Esophagus (tissue), 2 donors: ENCODE results near the gene HSD11B2. TPM values are rescaled to one million over a fixed set of nuclear protein-coding genes. Genes with fewer than 3 reads are reported as not detected.
"Not testable (repeated sequence)": the region's sequence is repeated elsewhere in the genome, so short reads cannot be mapped to it uniquely, and the experiment has no call there.

Source experiments
- H3K27ac ChIP-seq, 2 donors: one replicate each; pipeline ENCODE4 v1.5.1; 2013; ENCODE audit warnings: low read depth in 2 of 2, mild to moderate bottlenecking in 2 of 2, inconsistent platforms in 1 of 2, low read length in 1 of 2, moderate library complexity in 1 of 2
- H3K27me3 ChIP-seq, 2 donors: one replicate each; pipeline ENCODE4 v1.6.1; 2013; ENCODE audit warnings: low read length in 2 of 2, control low read depth in 1 of 2, mild to moderate bottlenecking in 1 of 2; ENCODE audit not compliant: insufficient read depth in 2 of 2, control insufficient read depth in 1 of 2
- H3K36me3 ChIP-seq, 2 donors: one replicate each; pipeline ENCODE4 v1.6.1; 2013; ENCODE audit warnings: low read length in 1 of 2; ENCODE audit not compliant: control insufficient read depth in 2 of 2, insufficient read depth in 2 of 2
- H3K4me1 ChIP-seq, 2 donors: one replicate each; pipeline ENCODE4 v1.6.1; 2013; ENCODE audit warnings: low read length in 1 of 2; ENCODE audit not compliant: control insufficient read depth in 2 of 2, insufficient read depth in 2 of 2
- H3K4me3 ChIP-seq, 2 donors: one replicate each; pipeline ENCODE4 v1.5.1; 2013; ENCODE audit warnings: low read length in 2 of 2, mild to moderate bottlenecking in 2 of 2, low read depth in 1 of 2, moderate library complexity in 1 of 2
- H3K9me3 ChIP-seq, 2 donors: one replicate each; pipeline ENCODE4 v1.6.1; 2013; ENCODE audit warnings: mild to moderate bottlenecking in 2 of 2, low read depth in 1 of 2, low read length in 1 of 2, moderate library complexity in 1 of 2; ENCODE audit not compliant: control insufficient read depth in 2 of 2, insufficient read depth in 1 of 2
- WGBS, 2 donors: extraction: QIAGEN DNeasy Blood & Tissue Kit; methylation state at CpG; one replicate each; pipeline ENCODE4 v1.1.7; 2013; 5-methylcytosine and 5-hydroxymethylcytosine counted together
- polyA plus RNA-seq, 2 donors: library from polyadenylated mRNA; stranded (reverse); fragments of 200-250 nt; gene quantifications; one replicate each; pipeline ENCODE4 v1.2.3, GENCODE V29; 2013
- donor health status: healthy with polysubstance abuse.
- donor health status: Bipolar disorder and iron deficiency.

Gene HSD11B2
- polyA plus RNA-seq, 2 donors, result 10.7 to 15.2 TPM

- no peaks in the 10 kb centered on the region for H3K27me3 ChIP-seq
- no peak overlapping the region for H3K4me3 ChIP-seq
- WGBS, 2 donors, result 58 to 65% methylated on average over 6 of the region's 6 CpGs
- H3K36me3 ChIP-seq, result no peaks in the 10 kb centered on the region
- no peaks in the 10 kb centered on the region for H3K9me3 ChIP-seq
- H3K4me1 ChIP-seq, result peaks cover 0 to 9% of the 10 kb centered on the region in 2 donors
- peak overlapping the region in 1 of 2 donors; percentile 14 for H3K27ac ChIP-seq
Measured at GRCh38 chr16:67413978-67414911, 16.7 kb upstream of the HSD11B2 start.

GRCh38 chr16:67415421-67415820 is 15.5 kb upstream of the HSD11B2 start:
- WGBS, 2 donors, result 87 to 89% methylated on average over 19 of the region's 19 CpGs
- H3K36me3 ChIP-seq, H3K9me3 ChIP-seq, H3K27ac ChIP-seq, H3K4me1 ChIP-seq, H3K27me3 ChIP-seq: not testable (repeated sequence)
- H3K4me3 ChIP-seq, result peak overlapping the region in 1 of 2 donors; percentile 57

- H3K27ac ChIP-seq, result peak within 1 kb of the TSS; percentile 53 to 57
- no peaks in the 10 kb centered on the region for H3K36me3 ChIP-seq
- peak within 1 kb of the TSS; percentile 57 to 73 for H3K4me3 ChIP-seq
- no peaks in the 10 kb centered on the region for H3K9me3 ChIP-seq
- peaks cover 0 to 3% of the 10 kb centered on the region in 2 donors for H3K4me1 ChIP-seq
- H3K27me3 ChIP-seq, result no peaks in the 10 kb centered on the region
- WGBS, 2 donors, result 1 to 2% methylated on average over 60 to 73 of the region's 73 CpGs
Measured at GRCh38 chr16:67415872-67416793, 14.8 kb upstream of the HSD11B2 start, which contains the start of gene ZDHHC1. TSS of gene ZDHHC1 (minus strand) at chr16:67416477. CDS start at chr16:67407775, 8,702 bp downstream.

- Histone ChIP-seq H3K27ac (no peak overlapping the region), H3K27me3 (no peaks in the 10 kb centered on the region), H3K9me3 (no peaks in the 10 kb centered on the region), H3K36me3 (no peaks in the 10 kb centered on the region), H3K4me3 (no peak overlapping the region), H3K4me1 (peaks cover 0 to 3% of the 10 kb centered on the region in 2 donors)
- WGBS, 2 donors, result 73 to 89% methylated on average over 2 of the region's 2 CpGs
Measured at GRCh38 chr16:67417333-67418061, 13.4 kb upstream of the HSD11B2 start.

GRCh38 chr16:67419502-67419901 is 11.4 kb upstream of the HSD11B2 start:
- H3K36me3 ChIP-seq, result no peaks in the 10 kb centered on the region
- peaks cover 0 to 3% of the 10 kb centered on the region in 2 donors for H3K4me1 ChIP-seq
- no peak overlapping the region for H3K27ac ChIP-seq
- 84 to 89% methylated on average over 3 of the region's 3 CpGs for WGBS, 2 donors
- no peaks in the 10 kb centered on the region for H3K27me3 ChIP-seq
- H3K4me3 ChIP-seq, result no peak overlapping the region
- no peaks in the 10 kb centered on the region for H3K9me3 ChIP-seq

- Histone ChIP-seq H3K9me3 (no peaks in the 10 kb centered on the region), H3K27me3 (no peaks in the 10 kb centered on the region), H3K4me1 (peaks cover 0 to 3% of the 10 kb centered on the region in 2 donors), H3K4me3 (no peak overlapping the region), H3K27ac (no peak overlapping the region), H3K36me3 (no peaks in the 10 kb centered on the region)
- 72 to 80% methylated on average over 3 of the region's 3 CpGs for WGBS, 2 donors
Measured at GRCh38 chr16:67419931-67420330, 11.0 kb upstream of the HSD11B2 start.

- 73 to 76% methylated on average over 4 of the region's 4 CpGs for WGBS, 2 donors
- Histone ChIP-seq H3K9me3 (no peaks in the 10 kb centered on the region), H3K27ac (no peak overlapping the region), H3K4me3 (no peak overlapping the region), H3K27me3 (no peaks in the 10 kb centered on the region), H3K4me1 (peaks cover 0 to 3% of the 10 kb centered on the region in 2 donors), H3K36me3 (no peaks in the 10 kb centered on the region)
Measured at GRCh38 chr16:67421030-67421429, 9.9 kb upstream of the HSD11B2 start.

GRCh38 chr16:67423015-67423414 is 7.9 kb upstream of the HSD11B2 start:
- no peaks in the 10 kb centered on the region for H3K4me1 ChIP-seq
- H3K27me3 ChIP-seq, result no peaks in the 10 kb centered on the region
- no peaks in the 10 kb centered on the region for H3K36me3 ChIP-seq
- 86 to 89% methylated on average over 5 of the region's 5 CpGs for WGBS, 2 donors
- no peaks in the 10 kb centered on the region for H3K9me3 ChIP-seq
- H3K4me3 ChIP-seq, result no peak overlapping the region
- no peak overlapping the region for H3K27ac ChIP-seq
